Measurements from ENCODE around the gene TNIK. TPM values are rescaled to one million over a fixed set of nuclear protein-coding genes. Genes with fewer than 3 reads are reported as not detected.
"Not testable (repeated sequence)": the region's sequence is repeated elsewhere in the genome, so short reads cannot be mapped to it uniquely, and the experiment has no call there.

The TNIK gene
- total RNA-seq, 1 donor from 2014 or later, result 15.5 TPM

DNA sequence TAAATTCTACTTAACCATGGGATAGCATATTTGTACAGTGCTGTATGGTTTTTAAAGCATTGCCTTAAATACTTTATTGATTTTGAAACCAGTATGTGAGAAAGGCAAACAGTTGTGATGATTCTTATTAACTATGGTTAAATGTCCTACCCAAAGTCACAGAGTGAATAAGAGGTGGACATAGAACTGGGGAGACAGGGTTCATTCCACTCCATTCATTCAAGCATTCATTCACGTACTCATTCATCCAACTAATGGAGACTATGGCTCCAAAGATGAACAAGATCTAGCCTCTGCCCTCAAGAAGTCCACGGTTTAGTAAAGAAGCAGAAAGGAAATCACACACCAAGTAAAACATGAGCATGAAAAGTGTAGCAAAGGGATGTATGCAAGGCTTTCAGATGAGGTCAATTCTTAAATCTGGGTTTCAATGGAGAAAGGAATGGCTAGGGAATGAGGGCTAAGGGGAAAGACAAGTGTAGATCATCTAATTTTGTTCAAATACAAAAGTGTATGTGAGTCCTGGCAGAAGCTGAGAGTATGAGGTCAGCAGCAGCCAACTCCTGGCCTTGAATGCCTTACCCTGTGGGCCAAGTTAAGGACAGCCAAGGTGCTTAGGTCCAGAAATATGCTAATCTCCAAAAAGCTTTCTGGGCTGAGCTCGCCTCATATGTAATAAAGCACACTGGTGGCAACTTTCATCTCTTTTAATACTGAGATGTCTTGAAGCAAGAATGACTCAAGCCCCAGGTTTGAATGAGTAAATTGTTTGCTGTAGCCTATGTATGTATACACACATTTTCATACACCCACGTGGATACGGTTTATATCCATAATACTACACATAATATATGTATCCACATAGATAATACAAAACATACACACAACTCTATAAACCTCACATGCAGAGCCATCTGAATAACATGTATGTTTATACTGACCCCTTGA, 4.3 kb downstream of the TNIK start:
- Mint-ChIP-seq H3K27me3 (ENCODE audit: unreplicated experiment) (no peaks in the 10 kb centered on the region), H3K4me1 (ENCODE audit: unreplicated experiment) (peaks cover 20% of the 10 kb centered on the region), H3K36me3 (ENCODE audit: unreplicated experiment) (no peaks in the 10 kb centered on the region), H3K27ac (ENCODE audit: unreplicated experiment) (no peak overlapping the region), H3K4me3 (ENCODE audit: unreplicated experiment) (no peak overlapping the region), H3K9me3 (ENCODE audit: unreplicated experiment) (no peaks in the 10 kb centered on the region)
- DNase-seq (ENCODE audit: extremely low spot score, unreplicated experiment), result no peak
- TF ChIP-seq, protein P1, sequence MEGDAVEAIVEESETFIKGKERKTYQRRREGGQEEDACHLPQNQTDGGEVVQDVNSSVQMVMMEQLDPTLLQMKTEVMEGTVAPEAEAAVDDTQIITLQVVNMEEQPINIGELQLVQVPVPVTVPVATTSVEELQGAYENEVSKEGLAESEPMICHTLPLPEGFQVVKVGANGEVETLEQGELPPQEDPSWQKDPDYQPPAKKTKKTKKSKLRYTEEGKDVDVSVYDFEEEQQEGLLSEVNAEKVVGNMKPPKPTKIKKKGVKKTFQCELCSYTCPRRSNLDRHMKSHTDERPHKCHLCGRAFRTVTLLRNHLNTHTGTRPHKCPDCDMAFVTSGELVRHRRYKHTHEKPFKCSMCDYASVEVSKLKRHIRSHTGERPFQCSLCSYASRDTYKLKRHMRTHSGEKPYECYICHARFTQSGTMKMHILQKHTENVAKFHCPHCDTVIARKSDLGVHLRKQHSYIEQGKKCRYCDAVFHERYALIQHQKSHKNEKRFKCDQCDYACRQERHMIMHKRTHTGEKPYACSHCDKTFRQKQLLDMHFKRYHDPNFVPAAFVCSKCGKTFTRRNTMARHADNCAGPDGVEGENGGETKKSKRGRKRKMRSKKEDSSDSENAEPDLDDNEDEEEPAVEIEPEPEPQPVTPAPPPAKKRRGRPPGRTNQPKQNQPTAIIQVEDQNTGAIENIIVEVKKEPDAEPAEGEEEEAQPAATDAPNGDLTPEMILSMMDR (IDR thresholded peaks at IDR 0.05), result no peak

DNA sequence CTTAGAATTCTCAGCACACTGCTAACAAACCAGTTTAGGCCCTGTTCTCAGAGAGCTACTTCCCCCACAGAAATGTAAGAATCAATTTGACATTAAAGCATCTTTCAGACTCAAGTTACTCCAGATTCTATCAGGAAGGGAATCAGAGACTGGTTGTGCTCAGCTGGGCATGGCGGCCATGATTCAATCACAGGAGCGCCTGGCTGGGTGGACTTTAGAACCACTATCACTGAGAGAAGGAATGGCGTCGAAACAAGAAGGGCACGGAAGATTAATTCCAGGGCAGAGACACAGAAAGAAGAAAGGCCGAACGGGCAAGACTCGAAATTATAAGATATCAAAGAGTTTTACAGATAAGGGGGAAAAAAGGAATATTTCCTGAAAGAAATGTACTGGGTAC, 6.2 kb downstream of the TNIK start:
- H3K27ac Mint-ChIP-seq (ENCODE audit: unreplicated experiment), result no peak overlapping the region
- no peaks in the 10 kb centered on the region for H3K9me3 Mint-ChIP-seq (ENCODE audit: unreplicated experiment)
- H3K36me3 Mint-ChIP-seq (ENCODE audit: unreplicated experiment), result no peaks in the 10 kb centered on the region
- peaks cover 20% of the 10 kb centered on the region for H3K4me1 Mint-ChIP-seq (ENCODE audit: unreplicated experiment)
- no peak overlapping the region for H3K4me3 Mint-ChIP-seq (ENCODE audit: unreplicated experiment)
- H3K27me3 Mint-ChIP-seq (ENCODE audit: unreplicated experiment), result no peaks in the 10 kb centered on the region
- no peak for DNase-seq (ENCODE audit: extremely low spot score, unreplicated experiment)
- TF ChIP-seq, protein P1 (IDR thresholded peaks at IDR 0.05), result no peak

GRCh38 chr3:171453180-171453886, 6.9 kb downstream of the TNIK start:
- no peak for DNase-seq (ENCODE audit: extremely low spot score, unreplicated experiment)
- TF ChIP-seq, protein P1 (IDR thresholded peaks at IDR 0.05), result peak; percentile 41
- Mint-ChIP-seq H3K27ac (ENCODE audit: unreplicated experiment) (no peak overlapping the region), H3K9me3 (ENCODE audit: unreplicated experiment) (no peaks in the 10 kb centered on the region), H3K27me3 (ENCODE audit: unreplicated experiment) (no peaks in the 10 kb centered on the region), H3K4me1 (ENCODE audit: unreplicated experiment) (peaks cover 16% of the 10 kb centered on the region), H3K36me3 (ENCODE audit: unreplicated experiment) (no peaks in the 10 kb centered on the region), H3K4me3 (ENCODE audit: unreplicated experiment) (no peak overlapping the region)

GRCh38 chr3:171452328-171452727, 7.9 kb downstream of the TNIK start:
- H3K4me1 Mint-ChIP-seq (ENCODE audit: unreplicated experiment), result peaks cover 6% of the 10 kb centered on the region
- no peak overlapping the region for H3K4me3 Mint-ChIP-seq (ENCODE audit: unreplicated experiment)
- H3K9me3 Mint-ChIP-seq (ENCODE audit: unreplicated experiment), result no peaks in the 10 kb centered on the region
- no peak overlapping the region for H3K27ac Mint-ChIP-seq (ENCODE audit: unreplicated experiment)
- no peaks in the 10 kb centered on the region for H3K27me3 Mint-ChIP-seq (ENCODE audit: unreplicated experiment)
- TF ChIP-seq, protein P1 (IDR thresholded peaks at IDR 0.05), result no peak
- no peak for DNase-seq (ENCODE audit: extremely low spot score, unreplicated experiment)
- H3K36me3 Mint-ChIP-seq (ENCODE audit: unreplicated experiment), result no peaks in the 10 kb centered on the region

DNA sequence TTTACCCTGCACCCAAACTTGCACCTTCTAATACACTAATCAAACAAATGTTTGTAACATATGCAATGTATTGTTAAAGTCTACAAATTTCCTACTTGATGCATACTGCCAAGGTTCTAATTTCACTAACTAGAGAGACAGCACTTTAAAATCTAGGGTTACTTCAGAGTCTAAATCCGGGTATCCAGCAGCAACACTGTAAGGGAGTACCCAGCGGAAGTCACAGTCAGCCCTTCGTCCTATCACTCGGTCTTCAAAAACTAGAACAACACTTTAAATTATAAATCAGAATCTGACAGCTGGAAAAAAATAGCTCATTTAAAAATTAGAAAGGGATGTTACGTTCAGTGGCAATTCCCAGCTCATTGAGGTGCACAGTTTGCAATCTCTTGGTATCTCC, 8.3 kb downstream of the TNIK start:
- no peaks in the 10 kb centered on the region for H3K9me3 Mint-ChIP-seq (ENCODE audit: unreplicated experiment)
- no peaks in the 10 kb centered on the region for H3K27me3 Mint-ChIP-seq (ENCODE audit: unreplicated experiment)
- TF ChIP-seq, protein P1 (IDR thresholded peaks at IDR 0.05), result no peak
- H3K4me3 Mint-ChIP-seq (ENCODE audit: unreplicated experiment), result no peak overlapping the region
- no peaks in the 10 kb centered on the region for H3K36me3 Mint-ChIP-seq (ENCODE audit: unreplicated experiment)
- H3K27ac Mint-ChIP-seq (ENCODE audit: unreplicated experiment), result no peak overlapping the region
- no peak for DNase-seq (ENCODE audit: extremely low spot score, unreplicated experiment)
- H3K4me1 Mint-ChIP-seq (ENCODE audit: unreplicated experiment), result peaks cover 2% of the 10 kb centered on the region

DNA sequence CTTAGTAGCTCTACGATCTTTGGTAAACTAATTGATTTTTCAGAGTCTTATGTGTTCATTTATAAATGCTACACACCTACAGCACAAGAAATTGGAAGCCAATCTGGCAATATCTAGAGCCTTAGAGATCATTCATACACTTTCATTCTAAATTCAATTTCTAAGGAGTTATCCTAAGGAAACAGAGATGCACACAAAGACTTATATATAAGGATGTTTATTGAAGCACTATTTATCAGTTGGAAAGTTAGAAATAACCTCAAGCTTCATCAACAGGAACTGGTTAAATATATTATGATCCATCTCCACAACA, 12.7 kb downstream of the TNIK start:
- H3K9me3 Mint-ChIP-seq (ENCODE audit: unreplicated experiment); H3K4me1 Mint-ChIP-seq (ENCODE audit: unreplicated experiment); H3K27ac Mint-ChIP-seq (ENCODE audit: unreplicated experiment); H3K27me3 Mint-ChIP-seq (ENCODE audit: unreplicated experiment); H3K4me3 Mint-ChIP-seq (ENCODE audit: unreplicated experiment); DNase-seq (ENCODE audit: extremely low spot score, unreplicated experiment); H3K36me3 Mint-ChIP-seq (ENCODE audit: unreplicated experiment): not testable (repeated sequence)
